Inferior parietal cortex (tissue), 1 donor: ENCODE data around the gene DISP3.

Experiments
- DNase-seq: peaks from one replicate; pipeline ENCODE4 v3.0.0-alpha.2; 2016; ENCODE audit errors: extremely low spot score

The DISP3 gene

DNA sequence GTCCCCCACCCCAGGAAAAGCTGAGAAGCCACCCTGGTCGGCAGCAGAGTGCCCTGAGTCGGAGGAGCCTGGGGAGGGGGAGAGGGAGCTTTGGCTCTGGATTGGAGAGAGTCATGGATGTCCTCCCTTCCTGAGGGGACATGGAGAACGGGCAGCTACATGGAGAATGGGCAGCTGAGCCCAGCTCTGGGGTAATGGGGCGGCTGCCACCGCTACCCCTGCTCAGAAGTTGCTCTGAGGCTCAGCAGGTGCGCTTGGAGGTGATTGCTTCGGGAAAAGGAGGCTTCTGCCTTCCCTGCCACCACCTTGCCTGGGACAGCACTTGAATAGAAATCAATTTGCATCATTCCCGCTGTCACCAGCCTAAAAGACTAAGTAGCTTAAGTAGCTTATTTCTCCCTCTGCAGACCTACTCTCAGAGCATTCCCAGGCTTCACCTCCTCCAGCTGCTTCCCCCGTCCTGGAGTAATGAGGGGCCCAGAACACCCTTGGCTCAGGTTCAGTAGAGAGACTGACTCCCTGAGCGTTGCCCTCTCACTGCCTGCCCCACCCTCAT lies 8.3 kb downstream of the DISP3 start:
- no peak for DNase-seq

DNA sequence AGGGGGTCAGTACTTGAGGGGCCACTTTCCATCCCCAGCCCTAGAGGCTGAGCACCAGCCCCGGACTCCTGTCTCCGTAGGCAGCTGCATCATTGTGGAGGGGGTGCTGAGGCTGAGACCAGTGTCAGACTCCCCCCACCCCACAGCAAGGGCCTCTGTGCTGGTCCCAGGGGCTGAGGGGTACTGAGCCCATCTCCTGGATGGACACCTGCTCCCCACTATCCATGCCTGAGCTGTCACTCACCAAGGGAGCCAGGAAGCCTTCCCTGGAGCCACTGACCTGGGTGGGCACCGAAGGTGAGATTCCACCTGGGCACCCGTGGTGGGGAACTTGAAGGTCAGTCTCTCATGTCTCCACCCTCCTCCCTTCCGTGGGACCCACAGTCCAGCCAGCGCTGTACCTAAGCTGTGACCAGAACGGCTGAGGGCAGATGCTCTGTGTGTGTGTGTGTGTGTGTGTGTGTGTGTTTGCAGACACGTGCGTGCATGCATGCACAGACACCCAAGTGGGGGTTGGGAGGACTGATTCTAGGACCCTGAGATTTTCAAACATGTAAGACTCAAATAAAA lies 9.3 kb downstream of the DISP3 start:
- DNase-seq = no peak

DNA sequence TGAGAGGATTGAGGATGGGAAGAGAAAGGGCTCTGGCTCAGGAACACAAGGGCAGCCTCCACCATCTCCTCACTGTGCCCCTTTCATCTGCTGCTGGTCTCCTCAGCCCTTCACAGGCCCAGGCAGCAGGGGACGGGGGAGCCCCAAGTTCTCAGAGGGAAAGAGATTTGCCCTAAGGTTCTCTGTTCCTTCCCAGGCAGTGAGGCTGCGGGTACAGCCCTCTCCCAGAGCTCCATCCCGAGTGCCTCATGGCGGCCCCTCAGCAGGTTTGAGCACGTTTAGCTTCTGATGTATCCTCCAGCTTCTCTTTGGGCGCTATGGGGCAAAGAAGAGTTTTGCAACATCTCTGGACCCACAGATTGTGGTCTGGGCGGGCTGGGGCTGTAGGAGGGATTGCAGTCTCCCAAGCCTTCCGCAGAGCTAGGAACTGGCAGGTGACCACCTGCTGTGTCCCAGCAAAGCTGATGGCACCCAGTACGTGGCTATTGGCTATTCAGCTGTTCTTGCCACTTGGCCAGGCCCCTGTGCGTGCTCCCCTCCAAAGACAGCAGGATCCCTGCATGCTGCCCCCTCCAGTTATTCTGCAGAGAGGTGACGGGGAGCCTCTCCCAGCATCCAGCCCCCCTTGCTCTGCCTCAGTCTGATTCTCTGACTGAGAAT lies 10.1 kb downstream of the DISP3 start:
- DNase-seq = no peak

DNA sequence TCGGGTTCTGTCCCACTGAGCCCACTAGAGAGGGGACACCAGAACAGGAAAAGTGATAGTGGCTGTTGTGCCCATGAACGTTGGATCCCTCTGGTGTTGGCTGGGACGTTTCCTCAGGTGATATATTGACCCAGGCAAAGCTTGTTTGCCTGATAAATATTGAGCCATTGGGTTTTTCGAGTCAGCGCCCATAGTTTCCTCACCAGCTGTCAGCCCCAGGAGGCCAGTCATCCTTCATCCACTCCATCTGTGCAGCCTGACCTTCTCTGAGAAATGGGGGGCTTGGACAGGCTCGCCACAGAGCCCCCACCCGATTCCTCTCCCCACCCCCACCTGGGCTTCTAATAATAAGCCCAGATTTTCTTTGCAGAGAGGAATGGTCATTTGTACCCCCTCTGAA lies 13.3 kb downstream of the DISP3 start:
- no peak for DNase-seq

DNA sequence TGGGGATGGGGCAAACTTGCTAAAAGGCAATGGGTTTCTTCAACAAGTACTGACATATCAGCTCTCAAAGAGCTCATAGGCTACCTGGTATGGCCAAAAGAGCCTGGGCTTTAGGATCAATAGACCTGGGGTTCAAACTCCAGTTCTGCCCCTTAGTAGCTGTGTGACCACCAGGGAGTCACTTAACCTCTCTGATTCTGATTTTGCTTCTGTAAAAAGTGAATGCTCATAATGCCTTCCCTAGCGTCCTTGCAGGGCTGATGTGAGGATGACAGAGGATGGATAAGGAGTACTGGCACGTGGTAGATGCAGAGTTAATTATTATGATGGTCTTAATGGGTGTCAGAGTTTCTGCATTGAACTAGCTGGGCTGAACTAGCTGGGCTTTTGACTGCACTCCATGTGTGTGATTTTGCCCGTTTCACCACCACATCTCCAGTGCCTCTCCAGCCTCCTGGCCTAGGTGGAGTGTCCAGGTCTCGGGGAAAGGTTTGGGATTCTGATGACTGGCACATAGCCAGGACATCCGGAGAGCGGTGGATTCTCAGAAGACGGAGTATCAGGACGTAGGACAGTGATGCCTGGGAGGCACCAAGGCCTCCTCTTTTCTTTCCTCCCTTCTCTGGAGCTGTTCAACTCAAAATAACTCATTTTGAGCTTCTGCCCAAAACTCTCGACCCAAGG lies 15.2 kb downstream of the DISP3 start:
- no peak for DNase-seq

DNA sequence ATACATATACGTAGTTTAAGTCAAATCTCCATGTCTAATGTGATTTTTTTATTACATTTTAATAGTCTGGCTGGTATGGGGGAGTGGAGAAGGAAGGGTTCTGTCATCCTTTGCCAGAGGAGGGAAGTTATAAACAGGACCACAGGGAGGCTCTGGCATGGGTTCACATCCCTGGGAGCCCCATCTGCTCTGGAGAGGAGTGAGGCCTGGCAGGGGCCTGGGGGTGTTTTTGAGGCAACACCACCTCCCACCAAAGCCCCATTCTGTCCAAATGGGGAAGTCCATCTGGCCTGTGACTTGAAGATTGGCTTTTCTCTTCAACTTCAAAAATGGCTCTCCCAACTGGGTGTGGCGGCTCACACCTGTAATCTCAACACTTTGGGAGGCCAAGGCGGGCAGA lies 15.8 kb downstream of the DISP3 start:
- no peak for DNase-seq

DNA sequence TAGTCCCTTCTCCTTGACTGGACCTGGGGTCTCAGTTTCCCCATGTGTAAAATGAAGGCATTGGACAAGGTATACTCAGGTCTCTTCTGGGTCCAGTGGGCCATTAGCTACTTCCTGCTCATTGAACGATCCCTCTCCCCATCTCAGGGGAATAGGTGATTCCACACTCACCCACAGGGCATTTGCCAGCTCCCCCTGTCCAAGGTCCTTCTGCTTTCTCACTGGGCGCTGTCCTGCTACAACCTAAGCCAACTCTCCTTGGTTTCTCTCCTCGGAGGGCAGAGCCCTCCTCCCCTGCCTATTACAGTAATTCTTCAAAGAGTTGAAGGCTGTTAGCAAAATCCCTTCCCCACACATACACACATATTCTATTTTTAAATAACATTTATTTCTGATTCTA lies 16.6 kb downstream of the DISP3 start:
- no peak for DNase-seq

DNA sequence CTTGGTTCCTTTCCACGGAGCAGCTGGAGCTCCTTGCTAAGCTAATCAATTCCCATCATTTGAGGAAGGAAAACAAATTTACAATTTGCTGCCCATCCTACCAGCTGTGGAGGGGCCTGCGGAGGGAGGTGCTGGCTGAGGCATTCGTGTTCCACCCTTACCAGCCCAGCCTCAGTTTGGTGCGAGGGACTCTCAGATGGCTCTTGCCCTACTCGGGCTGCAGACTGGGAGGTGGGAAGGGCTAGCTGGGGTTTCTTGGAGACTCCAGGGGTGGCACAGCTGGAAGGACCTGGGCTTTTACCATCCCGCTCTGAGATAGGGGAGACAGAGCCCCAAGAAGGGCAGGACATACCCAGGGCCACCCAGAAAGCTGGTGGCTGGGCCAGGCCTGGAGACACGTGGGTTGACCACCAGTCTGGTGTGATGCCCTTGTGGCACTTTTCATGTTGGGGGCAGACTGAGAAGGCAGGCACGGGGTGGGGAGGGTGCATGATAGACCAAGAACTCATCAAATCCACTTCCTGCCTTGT lies 17.7 kb downstream of the DISP3 start:
- no peak for DNase-seq

DNA sequence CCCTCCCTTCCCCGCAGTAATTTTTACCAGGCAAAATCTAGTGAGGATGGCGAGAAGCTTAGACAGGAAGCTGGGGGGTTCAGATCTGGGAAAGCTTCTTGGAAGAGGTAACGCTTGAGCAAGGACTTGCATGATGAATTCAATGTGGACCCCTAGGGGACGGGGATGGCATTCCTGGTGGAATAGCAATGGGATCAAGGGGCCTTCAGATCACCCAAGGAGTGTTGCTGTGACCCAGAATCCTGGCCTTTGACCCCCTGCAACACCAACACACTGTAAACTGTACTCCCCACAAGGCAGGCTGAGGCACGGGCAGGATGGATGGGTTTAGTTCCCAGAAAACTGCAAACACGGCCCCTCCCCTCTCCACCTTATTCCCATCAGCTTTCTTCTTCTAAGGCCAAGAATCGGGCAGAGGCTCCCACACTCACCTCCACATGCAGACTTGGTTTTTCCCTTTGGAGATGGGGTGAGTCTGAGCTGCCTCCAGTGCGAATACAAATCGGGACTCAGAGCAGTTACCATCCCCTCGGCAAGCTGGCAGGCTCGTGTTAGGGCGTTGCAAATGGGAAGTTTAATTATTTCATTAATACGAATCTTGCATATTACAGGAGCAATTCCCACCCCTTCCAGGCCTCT lies 20.1 kb downstream of the DISP3 start:
- no peak for DNase-seq

DNA sequence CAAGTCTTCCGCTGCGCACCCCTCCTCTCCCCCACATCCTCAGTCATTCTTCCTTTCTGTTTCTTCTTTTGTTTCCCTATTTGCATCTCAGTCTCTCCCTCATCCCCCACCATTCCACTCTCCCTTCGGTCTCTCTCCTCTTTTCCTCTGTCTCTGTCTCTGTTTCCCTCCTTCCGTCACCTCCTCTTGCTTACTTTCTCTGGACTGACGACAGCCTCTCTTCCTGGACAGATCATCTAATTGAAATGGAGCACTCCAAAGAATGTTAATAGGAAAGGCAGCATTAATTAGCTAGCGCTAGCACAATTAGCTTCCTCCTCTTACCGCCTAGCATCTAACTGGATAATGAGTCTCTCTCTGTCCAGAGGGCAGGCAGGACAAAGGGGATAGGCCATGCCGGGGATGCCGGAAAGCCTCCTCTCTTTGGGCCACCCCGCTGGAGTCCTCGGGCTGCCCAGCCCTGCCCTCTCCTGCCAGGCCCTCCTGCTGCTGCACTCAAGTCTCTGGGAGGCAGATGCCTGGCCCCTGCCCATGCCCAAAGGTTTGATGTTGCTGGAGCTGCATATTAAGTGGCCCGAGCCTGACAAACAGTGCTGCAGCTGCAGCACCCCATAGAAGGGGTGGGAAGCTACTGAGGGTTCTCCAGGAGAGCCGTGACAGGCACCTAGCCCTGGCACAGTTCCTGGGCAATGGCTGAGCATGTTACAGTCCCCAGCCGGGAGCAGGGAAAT lies 20.8 kb downstream of the DISP3 start:
- no peak for DNase-seq

DNA sequence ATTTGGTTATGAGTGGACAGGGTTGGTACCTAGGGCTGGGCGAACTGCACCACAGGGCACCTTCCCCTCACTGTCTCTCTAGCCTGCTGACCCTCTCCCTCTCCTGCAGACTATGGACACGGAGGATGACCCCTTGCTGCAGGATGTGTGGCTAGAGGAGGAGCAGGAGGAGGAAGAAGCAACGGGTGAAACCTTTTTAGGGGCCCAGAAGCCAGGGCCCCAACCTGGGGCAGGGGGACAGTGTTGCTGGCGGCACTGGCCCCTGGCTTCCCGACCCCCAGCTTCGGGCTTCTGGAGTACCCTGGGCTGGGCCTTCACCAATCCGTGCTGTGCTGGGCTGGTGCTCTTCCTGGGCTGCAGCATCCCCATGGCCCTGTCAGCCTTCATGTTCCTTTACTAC lies 21.9 kb downstream of the DISP3 start:
- no peak for DNase-seq

DNA sequence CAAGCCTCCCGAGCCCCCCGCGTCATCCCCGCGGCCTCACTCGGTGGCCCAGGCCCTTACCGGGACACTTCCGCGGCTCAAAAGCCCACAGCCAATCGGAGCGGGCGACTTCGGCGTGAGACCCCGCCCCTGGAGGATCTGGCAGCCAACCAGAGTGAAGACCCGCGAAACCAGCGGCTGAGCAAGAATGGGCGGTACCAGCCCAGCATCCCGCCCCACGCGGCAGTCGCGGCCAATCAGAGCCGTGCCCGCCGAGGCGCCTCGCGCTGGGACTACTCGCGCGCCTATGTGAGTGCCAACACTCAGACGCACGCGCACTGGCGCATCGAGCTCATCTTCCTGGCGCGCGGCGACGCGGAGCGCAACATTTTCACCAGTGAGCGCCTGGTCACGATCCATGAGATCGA lies 22.5 kb downstream of the DISP3 start:
- DNase-seq = no peak

DNA sequence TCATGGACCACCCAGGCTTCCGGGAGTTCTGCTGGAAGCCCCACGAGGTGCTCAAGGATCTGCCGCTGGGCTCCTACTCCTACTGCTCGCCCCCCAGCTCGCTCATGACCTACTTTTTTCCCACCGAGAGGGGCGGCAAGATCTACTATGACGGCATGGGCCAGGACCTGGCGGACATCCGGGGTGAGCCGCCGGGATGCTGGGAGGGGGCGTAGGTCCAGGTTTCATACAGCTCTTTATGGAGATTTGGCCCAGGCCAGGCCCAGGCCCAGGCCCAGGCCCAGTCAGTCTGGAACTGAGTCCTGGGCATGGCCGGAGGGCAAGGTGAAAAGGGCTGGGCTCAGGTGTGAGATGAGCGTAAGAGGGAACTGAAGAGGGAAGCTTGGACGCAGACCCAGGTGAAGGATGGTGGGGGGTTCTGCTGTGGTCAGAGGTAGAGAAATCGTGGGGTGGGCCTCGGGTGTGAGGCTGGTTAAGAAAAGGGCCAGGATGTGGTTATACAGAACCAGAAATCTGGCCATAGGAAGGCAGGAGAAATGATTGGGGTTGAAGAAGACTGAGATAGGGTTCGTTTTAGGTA lies 23.0 kb downstream of the DISP3 start:
- DNase-seq = no peak

DNA sequence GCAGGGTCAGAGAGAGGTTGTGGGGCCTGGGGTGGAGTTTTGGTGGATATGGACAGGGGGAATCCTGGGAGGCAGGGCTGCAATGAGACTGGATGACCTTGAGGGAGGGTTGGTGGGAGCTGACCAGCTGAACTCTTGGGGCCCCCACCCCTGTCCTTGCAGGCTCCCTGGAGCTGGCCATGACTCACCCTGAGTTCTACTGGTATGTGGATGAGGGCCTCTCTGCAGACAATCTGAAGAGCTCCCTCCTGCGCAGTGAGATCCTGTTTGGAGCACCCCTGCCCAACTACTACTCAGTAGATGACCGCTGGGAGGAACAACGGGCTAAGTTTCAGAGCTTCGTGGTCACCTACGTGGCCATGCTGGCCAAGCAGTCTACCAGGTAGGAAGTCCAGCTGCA lies 23.6 kb downstream of the DISP3 start:
- no peak for DNase-seq

DNA sequence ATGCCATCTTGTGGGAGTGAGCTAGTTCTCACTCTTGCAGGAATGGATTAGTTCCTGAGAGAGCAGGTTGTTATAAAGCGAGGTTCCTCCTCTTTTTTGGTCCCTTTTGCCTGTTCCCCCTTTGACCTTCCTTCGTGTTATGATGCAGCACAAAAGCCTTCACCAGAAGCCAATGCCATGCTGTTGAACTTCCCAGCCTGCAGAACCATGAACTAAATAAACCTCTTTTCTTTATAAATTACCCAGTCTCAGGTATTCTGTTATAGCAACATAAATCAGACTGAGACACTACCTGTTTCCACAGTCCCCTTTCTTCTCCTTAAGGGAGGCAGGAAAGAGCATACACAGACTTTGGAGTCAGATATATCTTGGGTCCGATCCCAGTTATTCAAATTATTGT lies 25.6 kb downstream of the DISP3 start:
- DNase-seq = no peak

DNA sequence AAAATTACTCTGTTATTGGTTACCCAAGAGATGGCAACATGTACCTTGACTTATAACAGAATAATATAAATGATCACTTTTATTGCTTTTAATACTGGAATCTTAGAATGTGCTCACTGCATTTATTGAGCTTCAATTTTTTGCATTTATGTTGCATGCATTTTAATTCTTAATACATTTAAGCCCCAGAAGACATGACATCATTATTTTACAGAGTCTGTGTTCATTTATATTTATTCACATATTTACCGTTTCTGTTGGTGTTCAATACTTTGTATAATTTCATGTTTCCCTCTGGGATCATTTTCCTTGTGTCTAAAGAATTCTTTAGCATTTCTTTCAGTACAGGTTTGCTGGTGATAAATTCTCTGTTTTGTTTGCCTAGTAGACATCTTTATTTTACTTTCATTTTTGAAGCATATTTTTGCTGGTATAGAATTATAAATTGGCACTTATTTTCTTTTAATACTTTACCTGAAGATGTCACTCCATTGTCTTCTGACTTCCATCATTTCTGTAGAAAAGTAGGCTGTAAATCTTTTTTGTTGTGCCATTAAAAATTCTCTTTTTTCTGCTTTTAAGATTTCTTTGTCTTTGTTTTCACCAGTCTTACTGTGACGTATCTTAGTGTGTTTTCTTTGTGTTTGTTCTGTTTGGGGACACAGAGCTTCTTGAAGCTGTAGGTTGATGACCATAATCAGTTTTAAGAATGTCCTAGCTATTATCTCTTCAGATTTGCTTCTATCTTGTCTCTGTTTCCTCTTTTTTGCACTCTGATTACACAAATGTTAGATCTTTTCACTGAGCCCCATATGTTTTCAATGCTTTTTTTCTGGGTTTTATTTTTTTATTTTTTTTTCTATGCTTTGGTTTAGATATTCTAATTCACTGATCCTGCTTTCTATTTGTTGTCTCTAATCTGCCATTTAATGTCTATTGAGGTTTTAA lies 26.9 kb downstream of the DISP3 start:
- no peak for DNase-seq

DNA sequence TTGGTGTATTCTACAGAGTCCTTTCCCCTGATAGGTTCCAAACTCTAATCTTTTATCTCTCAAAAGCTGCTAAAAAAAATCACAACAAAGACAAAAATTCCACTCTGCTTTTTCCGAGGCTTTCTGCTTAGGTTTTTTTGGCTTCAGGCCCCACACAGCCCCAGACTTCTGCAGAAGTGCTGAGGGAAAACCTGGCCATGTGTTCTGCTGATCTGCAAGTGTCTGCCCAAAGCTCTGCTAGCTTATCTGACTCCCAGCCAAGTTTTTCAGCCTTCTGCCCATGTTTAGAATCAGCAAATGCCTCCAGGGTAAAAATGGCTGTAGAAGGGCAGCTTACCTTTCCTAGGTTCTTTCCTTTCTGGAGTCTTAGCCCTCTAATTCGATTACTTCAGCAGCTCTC lies 28.4 kb downstream of the DISP3 start:
- peak; percentile 51 for DNase-seq

DNA sequence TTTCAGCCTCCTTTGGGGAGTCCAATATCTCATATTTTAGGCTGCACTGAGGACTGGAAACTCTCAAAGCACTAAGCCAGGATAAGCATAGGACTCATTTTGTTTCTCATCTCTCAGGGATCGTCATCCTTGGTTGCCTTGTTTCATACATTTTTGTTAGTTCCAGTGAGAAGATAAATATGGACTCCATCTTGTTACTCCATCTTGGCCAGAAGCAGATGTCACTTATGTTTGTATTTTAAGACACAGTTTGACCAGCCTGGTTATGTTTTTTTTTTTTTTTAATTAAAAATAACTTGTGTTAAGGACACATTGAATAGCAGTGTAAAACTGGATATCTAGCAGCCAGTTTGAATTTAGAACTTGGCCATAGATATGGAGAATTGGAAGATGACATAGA lies 34.7 kb downstream of the DISP3 start:
- no peak for DNase-seq

DNA sequence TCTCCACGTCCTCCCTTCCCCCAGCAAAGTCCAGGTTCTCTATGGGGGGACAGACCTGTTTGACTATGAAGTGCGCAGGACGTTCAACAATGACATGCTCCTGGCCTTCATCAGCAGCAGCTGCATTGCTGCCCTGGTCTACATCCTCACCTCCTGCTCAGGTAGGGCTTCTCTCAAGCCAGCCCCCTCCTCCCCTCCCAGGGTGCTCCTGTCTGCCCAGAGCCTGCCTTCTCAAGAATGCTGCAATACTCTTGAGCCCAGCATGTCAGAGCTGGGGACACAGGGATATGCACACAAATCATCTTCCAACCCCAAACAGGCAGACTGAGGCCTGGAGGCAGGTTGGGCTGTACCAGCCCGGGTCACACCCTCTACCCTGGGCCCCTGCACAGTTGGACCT lies 35.4 kb downstream of the DISP3 start:
- no peak for DNase-seq
